Fibroblast of the aortic adventitia (primary cell): ENCODE data around the gene SAG. TPM values are rescaled to one million over a fixed set of nuclear protein-coding genes. Genes with fewer than 3 reads are reported as not detected.

Experiments used
- DNase-seq: peaks from one replicate; pipeline ENCODE4 v3.0.0-alpha.2; 2010; ENCODE audit warnings: low read depth
- H3K4me3 ChIP-seq: 2 replicates; pipeline ENCODE4 v1.5.1; 2011; ENCODE audit warnings: low read depth, mild to moderate bottlenecking, control low read depth, low read length, moderate library complexity
- small RNA-seq: library from RNA; depleted of rRNA; stranded (forward); fragments of <200 nt; gene quantifications from one replicate; pipeline ENCODE3, GENCODE V24; 2012
- total RNA-seq: library from RNA; depleted of rRNA; stranded (reverse); fragments of >200 nt; gene quantifications from 2 replicates; pipeline ENCODE4 v1.2.3, GENCODE V29; 2012; ENCODE audit warnings: low replicate concordance
- TF ChIP-seq, protein P1 (sequence below): IDR thresholded peaks from 2 replicates; pipeline ENCODE4 v1.5.1; 2011; ENCODE audit warnings: mild to moderate bottlenecking, low read length, control low read depth, inconsistent platforms; ENCODE audit not compliant: insufficient read depth

Gene SAG
- total RNA-seq, 1 donor, result not detected

- no peak overlapping the region for H3K4me3 ChIP-seq
- DNase-seq, result peak; percentile 16
- TF ChIP-seq, protein P1, sequence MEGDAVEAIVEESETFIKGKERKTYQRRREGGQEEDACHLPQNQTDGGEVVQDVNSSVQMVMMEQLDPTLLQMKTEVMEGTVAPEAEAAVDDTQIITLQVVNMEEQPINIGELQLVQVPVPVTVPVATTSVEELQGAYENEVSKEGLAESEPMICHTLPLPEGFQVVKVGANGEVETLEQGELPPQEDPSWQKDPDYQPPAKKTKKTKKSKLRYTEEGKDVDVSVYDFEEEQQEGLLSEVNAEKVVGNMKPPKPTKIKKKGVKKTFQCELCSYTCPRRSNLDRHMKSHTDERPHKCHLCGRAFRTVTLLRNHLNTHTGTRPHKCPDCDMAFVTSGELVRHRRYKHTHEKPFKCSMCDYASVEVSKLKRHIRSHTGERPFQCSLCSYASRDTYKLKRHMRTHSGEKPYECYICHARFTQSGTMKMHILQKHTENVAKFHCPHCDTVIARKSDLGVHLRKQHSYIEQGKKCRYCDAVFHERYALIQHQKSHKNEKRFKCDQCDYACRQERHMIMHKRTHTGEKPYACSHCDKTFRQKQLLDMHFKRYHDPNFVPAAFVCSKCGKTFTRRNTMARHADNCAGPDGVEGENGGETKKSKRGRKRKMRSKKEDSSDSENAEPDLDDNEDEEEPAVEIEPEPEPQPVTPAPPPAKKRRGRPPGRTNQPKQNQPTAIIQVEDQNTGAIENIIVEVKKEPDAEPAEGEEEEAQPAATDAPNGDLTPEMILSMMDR, result no peak
These were observed 78.0 kb downstream of the SAG start for GRCh38 chr2:233385489-233386044.

- H3K4me3 ChIP-seq, result no peak overlapping the region
- DNase-seq, result peak; percentile 74
- TF ChIP-seq, protein P1, result no peak
These were observed 78.9 kb downstream of the SAG start for GRCh38 chr2:233386382-233387041.

DNA sequence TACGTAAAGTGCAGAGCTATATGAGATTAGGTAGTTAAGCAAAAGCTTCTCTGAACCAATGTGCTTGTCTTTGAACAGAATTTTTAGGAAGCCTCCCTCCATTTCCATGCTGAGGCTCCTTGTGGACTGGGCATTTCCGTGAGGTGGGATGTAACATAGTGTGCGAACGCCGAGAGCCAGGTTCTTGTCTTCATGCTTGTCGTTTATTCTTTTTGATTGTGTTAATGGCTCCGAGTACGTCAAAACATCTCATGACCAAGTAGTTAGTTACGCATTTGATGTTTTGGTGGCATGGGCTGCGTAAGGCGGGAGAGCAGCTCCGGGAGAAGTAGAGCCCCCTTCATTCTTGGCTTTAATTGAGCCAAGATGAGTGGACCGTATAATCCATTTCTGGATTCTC is 79.6 kb downstream of the SAG start:
- DNase-seq, result no peak
- TF ChIP-seq, protein P1, result no peak
- H3K4me3 ChIP-seq, result peak overlapping the region; percentile 17

- TF ChIP-seq, protein P1, result no peak
- DNase-seq, result peak; percentile 98
- H3K4me3 ChIP-seq, result peak overlapping the region; percentile 22
These were observed 80.3 kb downstream of the SAG start for GRCh38 chr2:233387667-233388528.

DNA sequence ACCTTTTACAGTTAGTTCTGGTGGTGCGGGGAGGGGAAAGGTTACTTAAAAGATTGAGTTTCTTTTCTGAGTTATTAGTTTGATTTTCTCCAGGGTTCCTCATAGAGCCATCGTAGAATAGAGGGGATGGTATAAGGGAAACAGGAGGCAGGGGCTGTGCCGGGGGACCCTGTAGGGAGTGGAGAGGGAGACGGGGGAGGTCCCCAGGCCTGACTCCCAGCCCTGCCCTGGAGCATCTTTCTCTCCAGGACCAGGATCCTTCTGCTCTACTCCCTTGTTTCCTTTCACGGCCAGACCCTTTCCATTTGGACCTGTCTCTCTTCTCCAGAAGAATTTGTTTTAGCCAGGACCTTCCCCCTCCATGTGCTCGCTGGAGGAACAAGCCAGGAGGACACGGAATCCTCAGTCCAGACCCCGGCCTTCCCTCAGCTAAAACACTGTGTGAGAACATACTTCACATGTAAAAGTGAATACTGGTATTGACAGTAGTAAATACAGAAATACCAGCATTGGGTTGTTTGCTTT is 82.0 kb downstream of the SAG start:
- TF ChIP-seq, protein P1, result no peak
- no peak overlapping the region for H3K4me3 ChIP-seq
- no peak for DNase-seq

DNA sequence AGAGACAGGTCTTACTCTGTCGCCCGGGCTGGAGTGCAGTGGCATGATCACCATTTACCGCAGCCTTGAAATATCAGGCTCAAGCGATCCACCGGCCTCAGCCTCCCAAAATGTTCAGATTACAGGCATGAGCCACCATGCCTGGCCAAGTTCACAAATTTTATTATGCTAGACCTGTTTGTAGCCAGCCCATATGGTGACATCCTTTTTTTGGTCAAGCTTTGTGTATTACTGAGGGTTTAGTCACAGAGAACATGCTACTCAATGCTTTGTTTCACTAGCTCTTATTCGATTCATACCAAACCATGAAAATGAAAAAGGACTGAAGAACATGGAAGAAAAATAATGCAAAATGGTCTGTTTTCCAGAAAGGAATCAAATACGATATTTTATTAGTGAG is 88.1 kb downstream of the SAG start:
- no peak for DNase-seq
- TF ChIP-seq, protein P1, result no peak
- no peak overlapping the region for H3K4me3 ChIP-seq

Small RNA genes within 50 kb of the gene (small RNA-seq; reads per million reads assigned to genes)
- gene RF00019 (not detected), gene SCARNA5 (58.2 reads per million, percentile 97 among the genes with 10 or more reads in this experiment), gene SCARNA6 (6.6 reads per million, percentile 91 among the genes with 10 or more reads in this experiment)

Other genes starting within 250 kb of the SAG start
- gene INPP5D, start 247.5 kb upstream of the SAG start, total RNA-seq, result 0.54 and 0.98 TPM in 2 replicates
- 28.6 and 53.1 TPM in 2 replicates for gene ATG16L1, start 56.1 kb upstream of the SAG start, total RNA-seq
- gene DGKD, start 46.7 kb downstream of the SAG start, total RNA-seq, result 4.1 and 7.4 TPM in 2 replicates